C4-2B (cell line): ENCODE results near the gene SLC49A3.

Source experiments
- CTCF ChIP-seq: fragments of 450-650 bp; conservative IDR thresholded peaks from 2 replicates; pipeline ENCODE4 v1.5.1; 2017; ENCODE audit warnings: mild to moderate bottlenecking
- ZFX ChIP-seq: fragments of 450-650 bp; IDR thresholded peaks from 2 replicates; pipeline ENCODE4 v1.6.1; 2017

- TF ChIP-seq CTCF: no peak
- TF ChIP-seq ZFX: no peak
Measured at GRCh38 chr4:679104-679481, 9.9 kb downstream of the SLC49A3 start.
